ENCODE measurements around the gene KLF12. TPM values are rescaled to one million over a fixed set of nuclear protein-coding genes. Genes with fewer than 3 reads are reported as not detected.

KLF12 gene
- total RNA-seq, 1 donor from 2014 or later, result 28.6 TPM

DNA sequence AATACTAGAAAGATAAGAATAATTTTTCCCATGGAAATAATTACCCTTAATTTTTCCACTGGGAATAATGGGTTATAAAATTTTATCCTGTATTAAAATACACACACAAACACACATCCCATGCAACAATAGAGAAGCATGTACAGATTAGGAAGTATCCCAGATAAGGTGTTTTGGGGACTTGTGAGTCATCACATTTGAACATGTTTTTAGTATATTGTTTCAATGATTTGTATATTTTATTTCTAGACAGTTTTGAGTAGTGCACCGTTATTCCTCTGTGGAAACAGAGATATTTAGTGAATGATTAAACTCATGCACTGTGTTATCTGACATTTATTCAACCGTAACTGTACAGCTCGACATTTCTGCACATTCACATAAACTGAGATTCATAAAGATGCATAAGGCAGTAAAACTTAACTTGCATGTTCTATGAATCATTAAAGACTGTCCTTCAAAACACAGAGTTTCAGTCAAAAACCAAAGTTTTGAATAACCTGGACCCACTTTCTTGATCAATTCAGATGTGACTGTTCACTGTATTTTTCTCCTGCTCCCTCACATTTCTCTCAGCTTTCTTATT lies 30.1 kb downstream of the KLF12 start:
- Mint-ChIP-seq H3K27ac (ENCODE audit: unreplicated experiment) (no peak overlapping the region), H3K4me1 (no peaks in the 10 kb centered on the region), H3K27me3 (ENCODE audit: low read depth) (no peaks in the 10 kb centered on the region), H3K36me3 (ENCODE audit: low read depth) (peaks cover 17% of the 10 kb centered on the region), H3K9me3 (peaks cover 5% of the 10 kb centered on the region), H3K4me3 (no peak overlapping the region)
- TF ChIP-seq CTCF (conservative IDR thresholded peaks at IDR 0.05), result no peak
- DNase-seq (ENCODE audit: low read depth, low spot score), result no peak

DNA sequence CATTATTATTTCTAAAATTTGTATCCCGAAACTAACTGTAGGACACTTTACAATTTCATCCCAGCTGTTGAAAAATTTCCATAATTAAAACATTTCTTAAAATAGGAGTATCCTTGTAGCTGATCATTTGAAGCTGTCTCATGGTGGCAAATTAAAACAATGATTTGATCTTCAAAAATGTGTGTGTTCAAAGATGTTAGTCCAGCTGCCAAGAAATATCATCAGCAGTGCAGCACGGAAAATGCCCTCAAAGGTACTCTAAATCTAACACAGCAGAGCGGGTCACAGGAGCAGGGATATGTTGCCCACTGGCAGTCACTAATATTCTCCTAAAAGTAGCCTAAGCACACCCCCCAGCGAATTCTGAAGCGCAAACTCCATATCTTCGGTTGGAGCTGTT lies 31.0 kb downstream of the KLF12 start:
- no peak for TF ChIP-seq CTCF (conservative IDR thresholded peaks at IDR 0.05)
- peaks cover 17% of the 10 kb centered on the region for H3K36me3 Mint-ChIP-seq (ENCODE audit: low read depth)

DNA sequence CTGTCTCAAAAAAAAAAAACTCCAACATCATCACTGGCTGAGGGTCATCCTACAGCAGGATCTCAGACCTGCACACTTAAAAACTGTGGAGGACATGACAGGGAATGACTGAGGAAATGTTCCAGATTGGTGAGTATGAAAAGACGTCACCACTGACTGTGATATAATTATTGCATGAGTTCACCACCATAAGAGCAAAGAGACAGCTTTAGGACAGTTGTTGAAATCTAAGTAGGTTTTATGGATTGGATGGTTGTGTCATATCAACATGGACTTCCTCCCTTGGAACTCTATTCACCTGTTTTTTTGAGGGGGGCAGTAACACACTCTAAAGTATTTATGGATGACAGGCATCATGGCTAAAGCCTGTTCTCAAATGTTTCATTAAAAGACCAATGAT lies 31.5 kb downstream of the KLF12 start:
- no peaks in the 10 kb centered on the region for H3K4me1 Mint-ChIP-seq
- no peaks in the 10 kb centered on the region for H3K27me3 Mint-ChIP-seq (ENCODE audit: low read depth)
- no peak for DNase-seq (ENCODE audit: low read depth, low spot score)
- H3K9me3 Mint-ChIP-seq, result peaks cover 3% of the 10 kb centered on the region
- TF ChIP-seq CTCF (conservative IDR thresholded peaks at IDR 0.05), result no peak
- H3K36me3 Mint-ChIP-seq (ENCODE audit: low read depth), result peaks cover 17% of the 10 kb centered on the region
- peak overlapping the region; percentile 57 for H3K27ac Mint-ChIP-seq (ENCODE audit: unreplicated experiment)
- no peak overlapping the region for H3K4me3 Mint-ChIP-seq

More for the DNA sequence above, 31.0 kb downstream of the KLF12 start:
- H3K9me3 Mint-ChIP-seq, result peaks cover 3% of the 10 kb centered on the region
- no peak overlapping the region for H3K27ac Mint-ChIP-seq (ENCODE audit: unreplicated experiment)
- no peak overlapping the region for H3K4me3 Mint-ChIP-seq
- H3K4me1 Mint-ChIP-seq, result no peaks in the 10 kb centered on the region
- DNase-seq (ENCODE audit: low read depth, low spot score), result no peak
- H3K27me3 Mint-ChIP-seq (ENCODE audit: low read depth), result no peaks in the 10 kb centered on the region

DNA sequence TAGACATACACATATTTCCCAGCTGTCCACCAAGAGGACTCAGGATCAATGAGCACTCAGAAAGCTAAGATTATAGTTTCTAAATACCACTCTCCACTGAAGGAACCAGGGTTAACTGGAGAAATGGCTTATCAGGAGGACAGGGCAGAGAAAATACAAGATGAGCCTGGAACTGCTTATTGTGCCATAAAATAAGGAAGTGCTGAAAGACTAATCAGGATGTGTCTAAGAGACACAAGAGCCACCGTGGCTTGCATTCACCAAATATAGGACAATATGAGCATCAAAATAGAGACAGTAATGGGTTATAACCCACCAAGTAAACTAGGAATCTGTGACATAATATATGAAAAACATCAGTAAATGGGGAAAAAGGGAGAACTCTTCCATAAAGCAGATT lies 32.8 kb downstream of the KLF12 start:
- H3K9me3 Mint-ChIP-seq, result peaks cover 3% of the 10 kb centered on the region
- TF ChIP-seq CTCF (conservative IDR thresholded peaks at IDR 0.05), result no peak
- no peak overlapping the region for H3K4me3 Mint-ChIP-seq
- no peak overlapping the region for H3K27ac Mint-ChIP-seq (ENCODE audit: unreplicated experiment)
- peaks cover under 1% of the 10 kb centered on the region for H3K4me1 Mint-ChIP-seq
- no peaks in the 10 kb centered on the region for H3K27me3 Mint-ChIP-seq (ENCODE audit: low read depth)
- DNase-seq (ENCODE audit: low read depth, low spot score), result no peak
- peaks cover 13% of the 10 kb centered on the region for H3K36me3 Mint-ChIP-seq (ENCODE audit: low read depth)

DNA sequence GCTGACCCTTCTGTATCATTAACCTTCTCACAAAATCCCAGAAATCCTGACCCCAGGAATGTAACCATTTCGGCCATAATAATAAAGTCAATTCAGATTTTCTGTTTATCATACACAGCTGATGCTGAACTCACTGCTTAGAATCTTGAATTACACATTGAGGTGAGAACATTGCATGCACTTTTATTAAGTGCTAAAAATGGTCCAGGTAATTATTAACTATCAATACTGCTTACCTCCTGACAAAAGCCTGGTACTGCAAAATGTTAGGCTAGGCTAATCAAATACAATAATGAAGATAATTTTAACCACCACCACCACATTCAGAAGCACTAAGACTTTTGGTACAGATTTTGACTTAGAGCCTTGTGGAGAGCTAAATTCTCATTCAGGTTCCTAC lies 36.1 kb downstream of the KLF12 start:
- Mint-ChIP-seq H3K27me3 (ENCODE audit: low read depth) (no peaks in the 10 kb centered on the region), H3K9me3 (peaks cover 3% of the 10 kb centered on the region)

More for the DNA sequence above, 36.1 kb downstream of the KLF12 start:
- no peak overlapping the region for H3K4me3 Mint-ChIP-seq
- no peak overlapping the region for H3K27ac Mint-ChIP-seq (ENCODE audit: unreplicated experiment)
- no peak for TF ChIP-seq CTCF (conservative IDR thresholded peaks at IDR 0.05)
- DNase-seq (ENCODE audit: low read depth, low spot score), result no peak
- peaks cover 13% of the 10 kb centered on the region for H3K36me3 Mint-ChIP-seq (ENCODE audit: low read depth)
- H3K4me1 Mint-ChIP-seq, result peaks cover 9% of the 10 kb centered on the region
